IMR-90 (cell line): Measurements from ENCODE around the gene FCRLB. TPM values are rescaled to one million over a fixed set of nuclear protein-coding genes. Genes with fewer than 3 reads are reported as not detected.

Source experiments
- ATAC-seq: fragments of 200-7000 bp; cut with Tn5 transposase; 2 replicates; pipeline ENCODE4 v1.9.1; 2020; ENCODE audit warnings: low read depth, mild to moderate bottlenecking, moderate library complexity
- BruUV-seq: library from RNA; stranded (reverse); fragments of 400-500 nt; replicated peaks from 2 replicates; lab custom pipeline; 2021; lab: Mats Ljungman, UMichigan
- CTCF ChIA-PET: fragments of 300-600 bp; formaldehyde crosslinking; extraction: SDS; loops from one replicate; lab custom pipeline; 2021; ENCODE audit warnings: antibody characterized with exemption; lab: Yijun Ruan, JAX
- POLR2A ChIA-PET: fragments of 300-600 bp; sonication (Branson Sonifier 250); formaldehyde crosslinking; loops from one replicate; lab custom pipeline; 2022; ENCODE audit warnings: antibody characterized with exemption; ENCODE audit not compliant: unreplicated experiment; lab: Charles Lee
- DNase-seq: peaks from one replicate; pipeline ENCODE4 v3.0.0; 2013
- H2AFZ ChIP-seq: replicated peaks from 2 replicates; pipeline ENCODE3; 2013; ENCODE audit warnings: low read length, mild to moderate bottlenecking; ENCODE audit not compliant: poor library complexity
- H2AK5ac ChIP-seq: 2 replicates; pipeline ENCODE4 v1.6.1; 2013; ENCODE audit warnings: low read depth, low read length, inconsistent platforms
- H2AK9ac ChIP-seq: replicated peaks from 2 replicates; pipeline ENCODE3; 2013; ENCODE audit warnings: mild to moderate bottlenecking, low read depth, low read length, moderate library complexity; ENCODE audit not compliant: poor library complexity
- H2BK120ac ChIP-seq: 2 replicates; pipeline ENCODE4 v1.6.1; 2013; ENCODE audit warnings: low read depth, low read length, inconsistent platforms
- H2BK15ac ChIP-seq: 3 replicates; pipeline ENCODE4 v1.6.1; 2013; ENCODE audit warnings: low read depth, low read length, inconsistent platforms
- H2BK20ac ChIP-seq: 2 replicates; pipeline ENCODE4 v1.6.1; 2013; ENCODE audit warnings: low read depth, mild to moderate bottlenecking, inconsistent platforms, low read length, moderate library complexity
- H2BK5ac ChIP-seq: 2 replicates; pipeline ENCODE4 v1.6.1; 2013; ENCODE audit warnings: mild to moderate bottlenecking, low read depth, low read length, inconsistent platforms; ENCODE audit not compliant: poor library complexity, severe bottlenecking
- H3K14ac ChIP-seq: replicated peaks from 2 replicates; pipeline ENCODE4 v1.6.1; 2013; ENCODE audit warnings: low read depth, low read length, inconsistent platforms
- H3K18ac ChIP-seq: 2 replicates; pipeline ENCODE4 v1.6.1; 2013; ENCODE audit warnings: low read depth, low read length, control low read depth
- H3K23ac ChIP-seq: 2 replicates; pipeline ENCODE4 v1.6.1; 2013; ENCODE audit warnings: low read depth, low read length, inconsistent platforms
- H3K27ac ChIP-seq: 2 replicates; pipeline ENCODE4 v1.5.1; 2013; ENCODE audit warnings: mild to moderate bottlenecking, control low read depth, low read length; ENCODE audit not compliant: insufficient read depth
- H3K27me3 ChIP-seq: 2 replicates; pipeline ENCODE4 v1.6.1; 2013; ENCODE audit warnings: low read length; ENCODE audit not compliant: control insufficient read depth, insufficient read depth
- H3K36me3 ChIP-seq: 2 replicates; pipeline ENCODE4 v1.6.1; 2013; ENCODE audit warnings: low read length, mixed read lengths; ENCODE audit not compliant: control insufficient read depth, insufficient read depth
- H3K4ac ChIP-seq: 2 replicates; pipeline ENCODE4 v1.6.1; 2013; ENCODE audit warnings: low read depth, low read length, inconsistent platforms
- H3K4me1 ChIP-seq: 2 replicates; pipeline ENCODE4 v1.6.1; 2013; ENCODE audit warnings: low read length, mixed read lengths; ENCODE audit not compliant: control insufficient read depth, insufficient read depth
- H3K4me2 ChIP-seq: 2 replicates; pipeline ENCODE4 v1.6.1; 2013; ENCODE audit warnings: low read depth, mild to moderate bottlenecking, control low read depth, low read length, moderate library complexity
- H3K4me3 ChIP-seq: 2 replicates; pipeline ENCODE4 v1.5.1; 2013; ENCODE audit warnings: low read depth, mild to moderate bottlenecking, control low read depth, low read length, moderate library complexity; ENCODE audit not compliant: insufficient read depth
- H3K56ac ChIP-seq: 2 replicates; pipeline ENCODE4 v1.6.1; 2013; ENCODE audit warnings: low read length, inconsistent platforms; ENCODE audit not compliant: insufficient read depth; ENCODE audit errors: extremely low read depth
- H3K79me1 ChIP-seq, 2 experiments: 2 replicates each; pipeline ENCODE4 v1.6.1; 2013; ENCODE audit warnings: low read length in 2 of 2, inconsistent platforms in 1 of 2, low read depth in 1 of 2
- H3K9ac ChIP-seq: 2 replicates; pipeline ENCODE4 v1.6.1; 2013; ENCODE audit warnings: low read depth, low read length, control low read depth
- H3K9me1 ChIP-seq: 2 replicates; pipeline ENCODE4 v1.6.1; 2013; ENCODE audit warnings: low read length, inconsistent platforms; ENCODE audit not compliant: insufficient read depth
- H3K9me3 ChIP-seq: 2 replicates; pipeline ENCODE4 v1.6.1; 2013; ENCODE audit warnings: low read length; ENCODE audit not compliant: control insufficient read depth, insufficient read depth
- H4K20me1 ChIP-seq: 2 replicates; pipeline ENCODE4 v1.6.1; 2013; ENCODE audit warnings: low read length, inconsistent platforms; ENCODE audit not compliant: insufficient read depth
- H4K5ac ChIP-seq: 2 replicates; pipeline ENCODE4 v1.6.1; 2013; ENCODE audit warnings: mild to moderate bottlenecking, low read depth, low read length, control low read depth
- H4K8ac ChIP-seq, 2 experiments: 2 replicates each; pipeline ENCODE4 v1.6.1; 2013; ENCODE audit warnings: low read depth in 2 of 2, low read length in 2 of 2, control low read depth in 1 of 2, inconsistent platforms in 1 of 2
- H4K91ac ChIP-seq: 2 replicates; pipeline ENCODE4 v1.6.1; 2013; ENCODE audit warnings: low read depth, low read length, inconsistent platforms; ENCODE audit not compliant: insufficient read depth
- BHLHE40 ChIP-seq: fragments of 150-350 bp; IDR thresholded peaks from 2 replicates; pipeline ENCODE4 v1.6.1; 2016; ENCODE audit warnings: mild to moderate bottlenecking, low read depth, low read length
- CEBPB ChIP-seq: IDR thresholded peaks from 2 replicates; pipeline ENCODE4 v1.6.1; 2012; ENCODE audit warnings: low read depth, low read length, improper control_type of control experiment
- CTCF ChIP-seq: conservative IDR thresholded peaks from 2 replicates; pipeline ENCODE4 v1.5.1; 2012; ENCODE audit warnings: mild to moderate bottlenecking, low read depth, low read length, improper control_type of control experiment
- FOS ChIP-seq: fragments of 150-350 bp; IDR thresholded peaks from 2 replicates; pipeline ENCODE4 v1.6.1; 2016; ENCODE audit warnings: low read depth, low read length
- MAFK ChIP-seq: IDR thresholded peaks from 2 replicates; pipeline ENCODE4 v1.6.1; 2012; ENCODE audit warnings: low read depth, low read length, improper control_type of control experiment
- MAZ ChIP-seq: IDR thresholded peaks from 2 replicates; pipeline ENCODE4 v1.6.1; 2012; ENCODE audit warnings: low read depth, mild to moderate bottlenecking, low read length, improper control_type of control experiment, moderate library complexity, borderline replicate concordance
- MXI1 ChIP-seq: IDR thresholded peaks from 2 replicates; pipeline ENCODE4 v1.6.1; 2012; ENCODE audit warnings: low read depth, mild to moderate bottlenecking, low read length, moderate library complexity, borderline replicate concordance
- NFE2L2 ChIP-seq: fragments of 150-350 bp; IDR thresholded peaks from 2 replicates; pipeline ENCODE4 v1.6.1; 2016; ENCODE audit warnings: low read depth, mild to moderate bottlenecking, low read length
- RAD21 ChIP-seq: IDR thresholded peaks from 2 replicates; pipeline ENCODE4 v1.6.1; 2012; ENCODE audit warnings: low read length, improper control_type of control experiment
- RCOR1 ChIP-seq: IDR thresholded peaks from 2 replicates; pipeline ENCODE4 v1.6.1; 2012; ENCODE audit warnings: mild to moderate bottlenecking, low read length, improper control_type of control experiment; ENCODE audit not compliant: insufficient replicate concordance
- RFX5 ChIP-seq: IDR thresholded peaks from 2 replicates; pipeline ENCODE4 v1.8.0; 2012; ENCODE audit warnings: low read depth, mild to moderate bottlenecking, low read length, moderate library complexity
- SMC3 ChIP-seq: fragments of 150-350 bp; IDR thresholded peaks from 2 replicates; pipeline ENCODE4 v1.6.1; 2016; ENCODE audit warnings: low read depth, mild to moderate bottlenecking, antibody characterized with exemption, low read length, moderate library complexity
- WGBS, 2 experiments: methylation state at CpG; one replicate each; pipeline versions ENCODE4 v1.1.5 to v1.1.7; 2013; ENCODE audit warnings: missing lambda C conversion rate in 2 of 2; ENCODE audit not compliant: insufficient read length in 1 of 2; ENCODE audit errors: extremely low coverage in 2 of 2; 5-methylcytosine and 5-hydroxymethylcytosine counted together
- dilution Hi-C: fragments of 300-500 bp; cut with HindIII; formaldehyde crosslinking; loops from one replicate; pipeline ENCODE4 v1.14.3; 2018; ENCODE audit warnings: low sequenced_read_pairs; ENCODE audit not compliant: unreplicated experiment
- in situ Hi-C: fragments of 300-500 bp; cut with MboI; formaldehyde crosslinking; loops from 3 replicates; pipeline ENCODE4 v1.14.3; 2019; ENCODE audit warnings: low sequenced_read_pairs, inconsistent platforms, mixed read lengths
- intact Hi-C: fragments of 100-400 bp; cut with micrococcal nuclease; formaldehyde crosslinking; loops from 2 replicates; pipeline ENCODE4 v1.10.0; 2022
- polyA plus RNA-seq, 3 experiments: library from polyadenylated mRNA; depleted of rRNA; stranded (reverse); fragments of >200 nt; gene quantifications; 2 replicates each; pipeline ENCODE4 v1.2.3, GENCODE V29; 2012; ENCODE audit warnings: low replicate concordance in 1 of 3
- total RNA-seq: library from RNA; depleted of rRNA; stranded (reverse); fragments of >200 nt; gene quantifications from 2 replicates; pipeline ENCODE4 v1.2.3, GENCODE V29; 2012
- TF ChIP-seq, protein P1 (sequence below): fragments of 150-350 bp; IDR thresholded peaks from 2 replicates; pipeline ENCODE4 v1.6.1; 2017; ENCODE audit warnings: mild to moderate bottlenecking, antibody characterized with exemption, low read length, low read depth
- TF ChIP-seq, protein P2 (sequence below): fragments of 150-350 bp; IDR thresholded peaks from 2 replicates; pipeline ENCODE4 v1.6.1; 2016; ENCODE audit warnings: low read depth, mild to moderate bottlenecking, low read length, moderate library complexity, borderline replicate concordance

FCRLB gene
- total and polyA plus RNA-seq, 2 of the 4 experiments (the other 2 are of a cell fraction) = 0.90 to 2.2 TPM

GRCh38 chr1:161773791-161774190, 52.4 kb downstream of the FCRLB start:
- H3K36me3 ChIP-seq = no peaks in the 10 kb centered on the region
- peaks cover 29 to 48% of the 10 kb centered on the region in 2 experiments for H3K79me1 ChIP-seq
- no peak overlapping the region for H4K8ac ChIP-seq
- no peak overlapping the region for H3K18ac ChIP-seq
- POLR2A ChIA-PET = no interaction called here
- H4K91ac ChIP-seq = no peak overlapping the region
- intact Hi-C loops = no loop called here
- H2AK5ac ChIP-seq = no peak overlapping the region
- no peak overlapping the region for H2BK5ac ChIP-seq
- no peak overlapping the region for H2AFZ ChIP-seq
- DNase-seq (no peak), ATAC-seq (no peak)
- BruUV-seq = no TSS peak
- TF ChIP-seq RAD21 = no peak
- no peak for TF ChIP-seq NFE2L2
- no peak for TF ChIP-seq RCOR1
- no peak for TF ChIP-seq CTCF
- TF ChIP-seq MAFK = no peak
- TF ChIP-seq MXI1 = no peak
- TF ChIP-seq, protein P1, sequence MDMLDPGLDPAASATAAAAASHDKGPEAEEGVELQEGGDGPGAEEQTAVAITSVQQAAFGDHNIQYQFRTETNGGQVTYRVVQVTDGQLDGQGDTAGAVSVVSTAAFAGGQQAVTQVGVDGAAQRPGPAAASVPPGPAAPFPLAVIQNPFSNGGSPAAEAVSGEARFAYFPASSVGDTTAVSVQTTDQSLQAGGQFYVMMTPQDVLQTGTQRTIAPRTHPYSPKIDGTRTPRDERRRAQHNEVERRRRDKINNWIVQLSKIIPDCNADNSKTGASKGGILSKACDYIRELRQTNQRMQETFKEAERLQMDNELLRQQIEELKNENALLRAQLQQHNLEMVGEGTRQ = no peak
- no peak for TF ChIP-seq SMC3
- no peak for TF ChIP-seq MAZ
- no peak for TF ChIP-seq RFX5
- no peak for TF ChIP-seq CEBPB
- TF ChIP-seq, protein P2, sequence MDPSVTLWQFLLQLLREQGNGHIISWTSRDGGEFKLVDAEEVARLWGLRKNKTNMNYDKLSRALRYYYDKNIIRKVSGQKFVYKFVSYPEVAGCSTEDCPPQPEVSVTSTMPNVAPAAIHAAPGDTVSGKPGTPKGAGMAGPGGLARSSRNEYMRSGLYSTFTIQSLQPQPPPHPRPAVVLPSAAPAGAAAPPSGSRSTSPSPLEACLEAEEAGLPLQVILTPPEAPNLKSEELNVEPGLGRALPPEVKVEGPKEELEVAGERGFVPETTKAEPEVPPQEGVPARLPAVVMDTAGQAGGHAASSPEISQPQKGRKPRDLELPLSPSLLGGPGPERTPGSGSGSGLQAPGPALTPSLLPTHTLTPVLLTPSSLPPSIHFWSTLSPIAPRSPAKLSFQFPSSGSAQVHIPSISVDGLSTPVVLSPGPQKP = no peak
- TF ChIP-seq BHLHE40 = no peak
- TF ChIP-seq FOS = no peak
- no peak overlapping the region for H3K56ac ChIP-seq
- no peak overlapping the region for H3K27ac ChIP-seq
- H3K9ac ChIP-seq = no peak overlapping the region
- no peak overlapping the region for H3K14ac ChIP-seq
- dilution Hi-C loops = no loop called here
- H4K20me1 ChIP-seq = peaks cover 3% of the 10 kb centered on the region; the same call in 1 of the 2 replicates
- no peak overlapping the region for H4K5ac ChIP-seq
- H2BK15ac ChIP-seq = no peak overlapping the region
- no peak overlapping the region for H2AK9ac ChIP-seq
- H3K4me3 ChIP-seq = no peak overlapping the region
- WGBS, 2 experiments = 100% methylated on average over 1 of the region's 4 CpGs; no CpG with 5 or more reads in 1 of the 2 experiments
- no peak overlapping the region for H3K23ac ChIP-seq
- H3K27me3 ChIP-seq = no peaks in the 10 kb centered on the region
- H2BK120ac ChIP-seq = no peak overlapping the region
- H2BK20ac ChIP-seq = no peak overlapping the region
- H3K4ac ChIP-seq = no peak overlapping the region
- CTCF ChIA-PET = no interaction called here
- H3K4me2 ChIP-seq = no peak overlapping the region
- no peaks in the 10 kb centered on the region for H3K4me1 ChIP-seq
- H3K9me1 ChIP-seq = no peaks in the 10 kb centered on the region; the same call in 1 of the 2 replicates
- H3K9me3 ChIP-seq = no peaks in the 10 kb centered on the region
- in situ Hi-C loops = no loop called here
